Motor neuron (in vitro differentiated cells): ENCODE data around the gene PRUNE2. TPM values are rescaled to one million over a fixed set of nuclear protein-coding genes. Genes with fewer than 3 reads are reported as not detected.
A peak's percentile ranks its signal among the peaks of the same experiment; 100 is the strongest.

Source experiments
- ATAC-seq, 8 experiments: fragments of 200-7000 bp; cut with Tn5 transposase; replicated peaks in 6 of 8; 2 replicates each; pipeline ENCODE4 v1.8.0; 2021; ENCODE audit warnings: mild to moderate bottlenecking in 8 of 8, moderate library complexity in 8 of 8
- H3K27ac ChIP-seq, 2 donors: fragments of 250-450 bp; sonication (Bioruptor Pico); 2 replicates each; pipeline ENCODE4 v1.9.0; 2021; ENCODE audit warnings: antibody characterized with exemption in 2 of 2, mild to moderate bottlenecking in 2 of 2, moderate library complexity in 1 of 2
- H3K4me1 ChIP-seq, 2 donors: fragments of 250-450 bp; sonication (Bioruptor Pico); replicated peaks in 1 of 2; 2 replicates each; pipeline ENCODE4 v1.6.1; 2021; ENCODE audit warnings: antibody characterized with exemption in 2 of 2, mild to moderate bottlenecking in 2 of 2, moderate library complexity in 1 of 2
- H3K4me3 ChIP-seq, 5 donors: fragments of 250-450 bp; sonication (Bioruptor Pico); 2 replicates each; pipeline ENCODE4 v1.9.0; 2021; ENCODE audit warnings: antibody characterized with exemption in 5 of 5, mild to moderate bottlenecking in 5 of 5, moderate library complexity in 4 of 5
- WGBS, 10 experiments: fragments of 450-650 bp; shearing (Covaris generic); methylation state at CpG; one replicate each; pipeline ENCODE4 v1.0.0; 2022; 5-methylcytosine and 5-hydroxymethylcytosine counted together
- in situ Hi-C, 9 experiments: fragments of 400-800 bp; cut with MboI; loops; one replicate each; pipeline ENCODE4 v1.15.0; 2021; ENCODE audit warnings: low sequenced_read_pairs in 9 of 9, low pct_unique_long_range_greater_than_20kb in 2 of 9; ENCODE audit not compliant: unreplicated experiment in 9 of 9
- total RNA-seq, 8 experiments: library from RNA; unstranded; fragments of 300-600 nt; gene quantifications; 2 replicates each; pipeline versions ENCODE4 v1.2.3 to v1.2.4, GENCODE V29; 2022

PRUNE2 gene
- total RNA-seq, 8 experiments from 2014 or later = 0.56 to 54.5 (median 11.4) TPM

- Histone ChIP-seq H3K27ac (no peak overlapping the region), H3K4me1 (no peaks in the 10 kb centered on the region), H3K4me3 (no peak overlapping the region)
- in situ Hi-C loops = loop anchor here (10.0 to 25.0 kb wide), 4 partner anchors 176 to 329 kb away; partner anchors contain the start of gene FOXB2 (in 5 of the 9)
- peak in 5 of 8 experiments; percentile 73 to 89 (median 84) for ATAC-seq
- 24 to 85% (median 60%) methylated on average over 2 to 5 of the region's 5 CpGs; no CpG with 5 or more reads in 2 of the 10 experiments for WGBS, 10 experiments
These were observed 97.3 kb downstream of the PRUNE2 start for GRCh38 chr9:76808636-76809035.

DNA sequence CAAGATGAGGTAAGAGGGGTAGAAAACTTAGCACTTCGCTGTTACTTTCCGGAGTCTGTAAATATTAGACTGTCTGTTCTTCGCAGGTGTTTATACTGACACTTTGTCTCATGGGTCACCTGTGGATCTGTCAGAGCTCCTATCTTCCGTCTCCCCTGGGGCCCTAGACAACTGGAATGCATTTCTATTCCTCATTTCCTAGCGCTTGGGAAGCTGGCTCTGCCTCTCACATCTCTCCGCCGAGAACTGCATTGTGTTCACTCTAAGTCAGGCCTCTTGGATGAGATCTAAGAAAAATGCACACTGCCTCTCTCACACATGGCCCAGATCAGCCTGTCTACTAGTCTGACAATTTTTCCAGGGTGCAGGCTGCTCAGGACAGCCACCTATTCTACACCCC is 102.2 kb downstream of the PRUNE2 start:
- peaks cover 5 to 10% of the 10 kb centered on the region in 2 donors for H3K4me1 ChIP-seq
- in situ Hi-C loops = loop anchor here (10.0 to 25.0 kb wide), 4 partner anchors 181 to 334 kb away; partner anchors contain the start of gene FOXB2 (in 5 of the 9)
- no peak overlapping the region for H3K4me3 ChIP-seq
- ATAC-seq = peak in 1 of 8 experiments; percentile 22
- 56 to 100% (median 86%) methylated on average over 1 to 7 of the region's 7 CpGs; no CpG with 5 or more reads in 2 of the 10 experiments for WGBS, 10 experiments
- no peak overlapping the region for H3K27ac ChIP-seq

GRCh38 chr9:76803083-76803482 is 102.8 kb downstream of the PRUNE2 start:
- Histone ChIP-seq H3K4me1 (peaks cover 5 to 10% of the 10 kb centered on the region in 2 donors), H3K4me3 (no peak overlapping the region), H3K27ac (no peak overlapping the region)
- in situ Hi-C loops = loop anchor here (10.0 to 25.0 kb wide), 4 partner anchors 182 to 334 kb away; partner anchors contain the start of gene FOXB2 (in 5 of the 9)
- ATAC-seq = no peak
- 60 to 100% (median 100%) methylated on average over 1 to 2 of the region's 2 CpGs; no CpG with 5 or more reads in 2 of the 10 experiments for WGBS, 10 experiments

- Histone ChIP-seq H3K4me1 (peaks cover 5 to 10% of the 10 kb centered on the region in 2 donors), H3K27ac (no peak overlapping the region), H3K4me3 (no peak overlapping the region)
- ATAC-seq = no peak
- in situ Hi-C loops = loop anchor here (10.0 to 25.0 kb wide), 4 partner anchors 184 to 336 kb away; partner anchors contain the start of gene FOXB2 (in 5 of the 9)
- WGBS, 10 experiments = 14 to 89% (median 75%) methylated on average over 1 of the region's 1 CpG; no CpG with 5 or more reads in 3 of the 10 experiments
These were observed 105.0 kb downstream of the PRUNE2 start for GRCh38 chr9:76800901-76801300.

GRCh38 chr9:76799473-76799872 is 106.4 kb downstream of the PRUNE2 start:
- no peak for ATAC-seq
- H3K4me1 ChIP-seq = peaks cover 5 to 10% of the 10 kb centered on the region in 2 donors
- in situ Hi-C loops = loop anchor here in 1 of 9 experiments (25.0 kb wide), 1 partner anchor 338 kb away; no protein-coding TSS in a partner anchor
- no peak overlapping the region for H3K27ac ChIP-seq
- WGBS, 10 experiments = 36 to 100% (median 95%) methylated on average over 1 of the region's 1 CpG; no CpG with 5 or more reads in 4 of the 10 experiments
- H3K4me3 ChIP-seq = no peak overlapping the region

DNA sequence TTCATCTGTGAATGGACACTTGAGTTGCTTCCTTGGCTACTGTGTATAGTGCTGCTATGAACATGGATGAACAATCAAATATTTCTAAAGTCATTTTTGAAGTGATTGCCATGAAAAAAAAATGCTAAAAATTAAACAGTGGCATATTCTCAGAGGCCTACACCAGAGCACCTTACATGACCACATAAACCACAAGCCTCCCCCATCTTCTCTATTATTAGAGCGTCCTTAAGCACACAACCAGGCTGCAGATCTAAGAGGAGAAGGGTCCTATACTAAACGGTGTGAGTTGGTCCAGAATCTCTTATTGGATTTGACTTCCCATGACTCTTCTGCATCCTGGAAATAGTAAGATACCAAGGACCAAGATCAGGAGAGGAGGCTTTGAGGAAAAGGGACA is 107.4 kb downstream of the PRUNE2 start:
- in situ Hi-C loops = loop anchor here in 1 of 9 experiments (25.0 kb wide), 1 partner anchor 339 kb away; no protein-coding TSS in a partner anchor
- Histone ChIP-seq H3K4me1 (peaks cover 5 to 10% of the 10 kb centered on the region in 2 donors), H3K4me3 (no peak overlapping the region), H3K27ac (no peak overlapping the region)
- WGBS, 10 experiments = 20 to 92% (median 80%) methylated on average over 1 to 2 of the region's 2 CpGs; no CpG with 5 or more reads in 5 of the 10 experiments
- ATAC-seq = no peak

- ATAC-seq = no peak
- H3K27ac ChIP-seq = no peak overlapping the region
- WGBS, 10 experiments = 0 to 100% (median 83%) methylated on average over 1 to 4 of the region's 5 CpGs; no CpG with 5 or more reads in 2 of the 10 experiments
- H3K4me1 ChIP-seq = no peaks in the 10 kb centered on the region
- H3K4me3 ChIP-seq = no peak overlapping the region
- in situ Hi-C loops = loop anchor here in 1 of 9 experiments (25.0 kb wide), 1 partner anchor 341 kb away; no protein-coding TSS in a partner anchor
These were observed 109.6 kb downstream of the PRUNE2 start for GRCh38 chr9:76796296-76796695.

- in situ Hi-C loops = loop anchor here in 1 of 9 experiments (25.0 kb wide), 1 partner anchor 343 kb away; no protein-coding TSS in a partner anchor
- no peak overlapping the region for H3K27ac ChIP-seq
- whole genome bisulfite sequencing, 10 experiments = 39 to 100% (median 92%) methylated on average over 2 to 10 of the region's 15 CpGs
- no peak for ATAC-seq
- H3K4me1 ChIP-seq = peaks cover 0 to 2% of the 10 kb centered on the region in 2 donors
- no peak overlapping the region for H3K4me3 ChIP-seq
These were observed 112.0 kb downstream of the PRUNE2 start for GRCh38 chr9:76793784-76794431.

- in situ Hi-C loops = loop anchor here in 1 of 9 experiments (25.0 kb wide), 1 partner anchor 347 kb away; no protein-coding TSS in a partner anchor
- no peak overlapping the region for H3K27ac ChIP-seq
- H3K4me3 ChIP-seq = no peak overlapping the region
- 45 to 88% (median 80%) methylated on average over 1 of the region's 1 CpG; no CpG with 5 or more reads in 3 of the 10 experiments for WGBS, 10 experiments
- ATAC-seq = no peak
- H3K4me1 ChIP-seq = peaks cover 0 to 2% of the 10 kb centered on the region in 2 donors
These were observed 116.1 kb downstream of the PRUNE2 start for GRCh38 chr9:76789840-76790239.

DNA sequence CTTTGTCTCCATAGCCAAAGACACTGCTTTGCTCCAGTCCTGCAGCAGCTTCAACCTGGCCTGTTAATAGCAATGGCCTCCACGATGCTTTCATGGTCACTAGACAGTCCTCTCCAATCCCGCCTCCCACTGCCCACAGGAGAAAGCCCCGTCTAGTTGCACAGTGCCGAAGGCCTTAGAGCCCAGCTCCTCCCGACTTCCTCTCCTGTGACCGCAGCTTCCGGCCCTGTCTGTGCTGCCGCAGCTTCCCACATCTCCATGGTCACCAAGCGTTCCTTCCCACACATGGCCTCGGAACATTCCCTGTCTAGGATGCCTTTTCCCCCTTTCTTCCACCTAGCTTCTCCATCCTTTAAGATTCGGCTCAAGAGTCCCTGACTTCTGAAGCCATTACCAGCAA is 118.2 kb downstream of the PRUNE2 start:
- H3K27ac ChIP-seq = no peak overlapping the region
- no peak overlapping the region for H3K4me3 ChIP-seq
- in situ Hi-C loops = loop anchor here in 1 of 9 experiments (25.0 kb wide), 1 partner anchor 350 kb away; no protein-coding TSS in a partner anchor
- peaks cover 0 to 2% of the 10 kb centered on the region in 2 donors for H3K4me1 ChIP-seq
- 12 to 100% (median 82%) methylated on average over 1 to 7 of the region's 11 CpGs; no CpG with 5 or more reads in 2 of the 10 experiments for WGBS, 10 experiments
- no peak for ATAC-seq

GRCh38 chr9:76785501-76785900 is 120.4 kb downstream of the PRUNE2 start:
- in situ Hi-C loops = loop anchor here in 1 of 9 experiments (25.0 kb wide), 1 partner anchor 352 kb away; no protein-coding TSS in a partner anchor
- Histone ChIP-seq H3K4me1 (peaks cover 0 to 2% of the 10 kb centered on the region in 2 donors), H3K4me3 (no peak overlapping the region), H3K27ac (no peak overlapping the region)
- ATAC-seq = no peak
- 0 to 100% (median 93%) methylated on average over 1 of the region's 1 CpG; no CpG with 5 or more reads in 6 of the 10 experiments for WGBS, 10 experiments

DNA sequence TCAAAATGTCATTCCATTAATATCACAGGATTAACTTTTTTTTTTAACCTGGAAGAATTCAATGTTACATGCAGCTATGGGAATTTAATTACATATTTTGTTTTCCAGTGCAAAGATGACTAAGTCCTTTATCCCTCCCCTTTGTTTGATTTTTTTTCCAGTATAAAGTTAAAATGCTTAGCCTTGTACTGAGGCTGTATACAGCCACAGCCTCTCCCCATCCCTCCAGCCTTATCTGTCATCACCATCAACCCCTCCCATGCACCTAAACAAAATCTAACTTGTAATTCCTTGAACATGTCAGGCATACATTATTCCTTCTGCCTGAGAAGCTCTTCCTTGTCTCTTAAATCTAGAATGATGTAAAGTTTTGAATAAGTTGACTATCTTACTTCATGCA is 121.0 kb downstream of the PRUNE2 start:
- in situ Hi-C loops = loop anchor here in 1 of 9 experiments (25.0 kb wide), 1 partner anchor 352 kb away; no protein-coding TSS in a partner anchor
- Histone ChIP-seq H3K4me3 (no peak overlapping the region), H3K4me1 (peaks cover 0 to under 1% of the 10 kb centered on the region in 2 donors), H3K27ac (no peak overlapping the region)
- ATAC-seq = peak in 2 of 8 experiments; percentile 39 to 77
